GM20000 (cell line): Measurements from ENCODE around the gene PINLYP.
"Not testable (repeated sequence)": the region's sequence is repeated elsewhere in the genome, so short reads cannot be mapped to it uniquely, and the experiment has no call there.

Source experiments
- DNase-seq: peaks from one replicate; pipeline ENCODE4 v3.0.0; 2012; ENCODE audit warnings: low spot score
- TF ChIP-seq, protein P1 (sequence below): IDR thresholded peaks from 2 replicates; pipeline ENCODE4 v1.5.1; 2012; ENCODE audit warnings: mild to moderate bottlenecking, control low read depth; ENCODE audit errors: extremely low read depth, missing control alignments

Gene PINLYP

DNA sequence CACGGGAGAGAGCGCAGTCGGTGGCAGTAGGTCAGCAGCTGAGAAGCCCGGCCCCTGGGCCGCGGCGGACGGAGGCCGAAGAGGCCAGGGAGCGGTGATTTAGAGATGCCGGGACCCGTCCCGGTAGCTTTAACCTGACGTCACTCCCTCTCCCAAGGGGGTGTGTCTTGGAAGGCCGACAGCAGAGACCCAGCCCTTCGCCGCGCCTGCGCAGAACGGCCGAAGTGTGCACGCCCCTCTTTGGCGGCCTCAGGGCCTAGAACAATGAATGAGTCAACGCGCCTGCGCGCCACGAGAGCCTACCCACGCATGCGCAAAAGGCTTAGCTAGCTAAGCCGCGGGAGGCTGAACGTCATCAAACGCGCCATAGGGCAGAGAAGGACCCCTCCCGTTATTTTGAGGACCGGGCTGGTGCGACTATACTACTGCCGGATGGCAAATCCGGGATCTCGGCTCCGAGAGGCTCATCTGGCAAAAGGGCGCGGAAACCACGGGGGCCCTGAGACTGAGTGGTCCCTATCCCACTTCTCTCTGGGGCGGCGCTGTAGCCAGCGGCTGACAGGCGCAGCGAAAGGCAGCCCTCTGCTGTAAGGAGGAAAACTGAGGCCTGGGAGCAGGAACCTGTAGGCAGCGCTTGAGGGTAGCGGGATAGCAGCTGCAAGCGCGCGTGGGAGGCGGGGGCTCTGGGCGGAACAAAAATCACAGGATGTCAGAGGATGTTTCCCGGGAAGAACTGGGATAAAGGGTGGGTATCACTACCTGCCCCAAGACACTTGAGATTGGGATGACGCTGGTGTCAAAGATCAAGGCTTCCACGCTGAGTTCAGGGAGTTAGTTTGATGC, 20.6 kb downstream of the PINLYP start, which contains the start of the genes IRGQ and ZNF576:
Gene IRGQ, minus strand, starts transcription at position 136 of the 843 bp plus-strand sequence. CDS start 796 bp downstream, outside the sequence.
Gene ZNF576, plus strand, starts transcription at position 597 of the 843 bp plus-strand sequence. CDS start 514 bp downstream, outside the sequence.
- TF ChIP-seq, protein P1, sequence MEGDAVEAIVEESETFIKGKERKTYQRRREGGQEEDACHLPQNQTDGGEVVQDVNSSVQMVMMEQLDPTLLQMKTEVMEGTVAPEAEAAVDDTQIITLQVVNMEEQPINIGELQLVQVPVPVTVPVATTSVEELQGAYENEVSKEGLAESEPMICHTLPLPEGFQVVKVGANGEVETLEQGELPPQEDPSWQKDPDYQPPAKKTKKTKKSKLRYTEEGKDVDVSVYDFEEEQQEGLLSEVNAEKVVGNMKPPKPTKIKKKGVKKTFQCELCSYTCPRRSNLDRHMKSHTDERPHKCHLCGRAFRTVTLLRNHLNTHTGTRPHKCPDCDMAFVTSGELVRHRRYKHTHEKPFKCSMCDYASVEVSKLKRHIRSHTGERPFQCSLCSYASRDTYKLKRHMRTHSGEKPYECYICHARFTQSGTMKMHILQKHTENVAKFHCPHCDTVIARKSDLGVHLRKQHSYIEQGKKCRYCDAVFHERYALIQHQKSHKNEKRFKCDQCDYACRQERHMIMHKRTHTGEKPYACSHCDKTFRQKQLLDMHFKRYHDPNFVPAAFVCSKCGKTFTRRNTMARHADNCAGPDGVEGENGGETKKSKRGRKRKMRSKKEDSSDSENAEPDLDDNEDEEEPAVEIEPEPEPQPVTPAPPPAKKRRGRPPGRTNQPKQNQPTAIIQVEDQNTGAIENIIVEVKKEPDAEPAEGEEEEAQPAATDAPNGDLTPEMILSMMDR, result no peak
- DNase-seq, result peak; percentile 98

DNA sequence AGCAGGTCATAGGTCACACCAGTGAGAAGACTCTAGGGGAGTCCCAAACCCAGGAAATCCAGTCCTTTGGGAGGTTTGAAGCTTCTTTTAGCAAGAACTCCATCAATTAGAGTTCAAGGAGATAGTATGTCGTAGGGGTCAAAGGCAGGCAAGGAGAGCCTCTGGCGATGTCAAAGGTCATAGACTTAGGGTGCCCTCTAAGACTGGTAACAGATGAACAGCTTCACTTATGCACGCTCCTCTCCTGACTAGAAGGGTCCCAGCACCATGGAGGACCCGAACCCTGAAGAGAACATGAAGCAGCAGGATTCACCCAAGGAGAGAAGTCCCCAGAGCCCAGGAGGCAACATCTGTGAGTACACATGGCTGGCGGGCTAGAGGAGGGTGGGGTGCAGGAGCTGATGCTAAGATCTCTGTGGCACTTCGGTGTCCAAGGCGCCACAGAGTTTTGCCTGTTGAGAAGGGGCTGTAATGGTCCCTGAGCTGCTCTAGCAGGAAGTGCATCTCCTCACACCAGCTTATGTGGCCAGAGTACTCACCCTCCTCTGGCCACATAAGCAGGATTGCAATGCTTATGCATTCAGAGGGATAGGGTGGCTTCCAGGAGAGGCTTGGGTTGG, 21.4 kb downstream of the PINLYP start:
- no peak for DNase-seq
- TF ChIP-seq, protein P1, result no peak

DNA sequence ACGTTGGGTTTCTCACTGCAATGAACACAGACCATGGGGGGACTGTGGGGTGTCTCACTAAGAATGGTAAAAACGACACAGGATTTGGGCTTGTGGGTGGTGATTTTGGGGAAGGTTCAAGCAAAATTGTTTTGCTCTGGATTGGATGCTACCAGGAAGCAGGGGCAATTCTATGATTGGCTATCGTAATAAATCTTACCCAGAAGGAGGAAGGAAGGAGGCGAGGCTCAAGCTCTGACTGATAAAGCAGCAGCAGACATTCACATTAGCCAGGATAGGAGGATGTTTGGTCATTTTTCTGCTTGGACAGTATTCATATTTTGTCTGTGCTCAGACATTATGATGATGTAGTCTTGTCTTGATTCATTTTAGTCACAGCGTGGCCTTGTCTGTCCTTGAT, 22.3 kb downstream of the PINLYP start:
- TF ChIP-seq, protein P1, result no peak
- DNase-seq, result no peak

DNA sequence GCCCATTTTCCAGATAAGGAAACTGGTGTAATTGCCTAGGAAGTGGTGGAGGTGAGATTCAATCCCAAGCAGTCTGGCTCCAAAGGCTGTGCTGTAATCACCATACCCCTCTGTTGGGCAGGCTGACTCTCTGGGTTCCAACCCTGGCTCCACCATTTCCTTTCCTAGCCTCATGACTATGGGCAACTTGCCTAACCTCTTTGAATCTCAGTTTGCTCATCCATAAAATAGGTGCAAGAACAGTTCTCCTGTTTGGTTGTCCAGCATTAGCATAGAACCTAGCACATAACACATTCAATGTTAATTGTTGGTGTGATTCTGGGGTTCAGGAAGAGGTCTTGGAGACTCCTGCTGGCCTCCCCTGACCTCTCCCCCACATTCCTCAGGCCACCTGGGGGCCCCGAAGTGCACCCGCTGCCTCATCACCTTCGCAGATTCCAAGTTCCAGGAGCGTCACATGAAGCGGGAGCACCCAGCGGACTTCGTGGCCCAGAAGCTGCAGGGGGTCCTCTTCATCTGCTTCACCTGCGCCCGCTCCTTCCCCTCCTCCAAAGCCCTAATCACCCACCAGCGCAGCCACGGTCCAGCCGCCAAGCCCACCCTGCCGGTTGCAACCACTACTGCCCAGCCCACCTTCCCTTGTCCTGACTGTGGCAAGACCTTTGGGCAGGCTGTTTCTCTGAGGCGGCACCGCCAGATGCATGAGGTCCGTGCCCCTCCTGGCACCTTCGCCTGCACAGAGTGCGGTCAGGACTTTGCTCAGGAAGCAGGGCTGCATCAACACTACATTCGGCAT, 23.0 kb downstream of the PINLYP start:
- DNase-seq, result no peak
- TF ChIP-seq, protein P1, result no peak

DNA sequence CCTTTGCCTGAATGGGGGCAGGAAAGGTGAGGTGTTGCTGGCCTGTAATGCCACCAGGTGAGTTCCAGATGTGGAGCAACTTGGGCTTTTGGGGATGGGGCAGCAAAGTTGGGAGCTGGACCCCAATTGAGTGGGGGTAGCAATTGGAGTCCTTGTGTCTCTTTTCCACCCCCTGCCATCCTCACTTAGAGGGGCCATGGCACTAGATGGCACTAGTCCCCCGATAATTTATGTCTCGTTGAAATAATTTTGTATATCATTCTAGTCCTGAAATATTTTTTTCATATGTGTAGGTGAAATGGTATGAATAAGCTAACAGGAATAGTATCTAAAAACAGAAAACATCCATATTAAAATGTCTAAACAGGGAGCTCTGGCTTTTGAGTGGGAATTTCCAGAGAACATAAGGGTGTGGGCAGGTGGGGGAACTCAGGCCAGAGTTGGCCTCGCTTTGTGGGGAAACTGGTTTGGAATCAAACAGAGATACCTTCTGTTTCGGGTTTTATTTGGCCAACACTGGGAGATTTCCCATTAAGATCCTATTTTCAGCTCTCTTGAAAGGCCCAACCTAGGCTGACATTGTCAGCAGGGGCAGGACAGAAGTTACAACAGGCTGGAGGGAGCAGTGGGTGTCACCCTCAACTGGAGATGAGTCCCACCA, 24.2 kb downstream of the PINLYP start:
- TF ChIP-seq, protein P1, result no peak
- no peak for DNase-seq

DNA sequence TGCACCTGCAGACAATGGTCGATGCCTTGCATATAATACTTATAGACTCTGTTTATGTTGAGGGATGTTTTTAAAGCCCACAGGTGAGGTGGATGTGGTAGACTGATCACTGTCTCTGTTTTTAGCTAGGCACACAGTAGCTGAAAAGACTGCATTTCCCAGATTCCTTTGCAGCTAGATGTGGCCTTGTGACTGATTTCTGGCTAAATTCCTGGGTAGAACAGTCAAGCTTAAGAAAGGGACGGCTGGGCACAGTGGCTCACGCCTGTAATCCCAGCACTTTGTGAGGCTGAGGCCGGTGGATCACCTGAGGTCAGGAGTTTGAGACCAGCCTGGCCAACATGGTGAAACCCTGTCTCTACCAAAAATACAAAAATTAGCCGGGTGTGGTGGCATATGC, 24.7 kb downstream of the PINLYP start:
- not testable (repeated sequence) for DNase-seq

DNA sequence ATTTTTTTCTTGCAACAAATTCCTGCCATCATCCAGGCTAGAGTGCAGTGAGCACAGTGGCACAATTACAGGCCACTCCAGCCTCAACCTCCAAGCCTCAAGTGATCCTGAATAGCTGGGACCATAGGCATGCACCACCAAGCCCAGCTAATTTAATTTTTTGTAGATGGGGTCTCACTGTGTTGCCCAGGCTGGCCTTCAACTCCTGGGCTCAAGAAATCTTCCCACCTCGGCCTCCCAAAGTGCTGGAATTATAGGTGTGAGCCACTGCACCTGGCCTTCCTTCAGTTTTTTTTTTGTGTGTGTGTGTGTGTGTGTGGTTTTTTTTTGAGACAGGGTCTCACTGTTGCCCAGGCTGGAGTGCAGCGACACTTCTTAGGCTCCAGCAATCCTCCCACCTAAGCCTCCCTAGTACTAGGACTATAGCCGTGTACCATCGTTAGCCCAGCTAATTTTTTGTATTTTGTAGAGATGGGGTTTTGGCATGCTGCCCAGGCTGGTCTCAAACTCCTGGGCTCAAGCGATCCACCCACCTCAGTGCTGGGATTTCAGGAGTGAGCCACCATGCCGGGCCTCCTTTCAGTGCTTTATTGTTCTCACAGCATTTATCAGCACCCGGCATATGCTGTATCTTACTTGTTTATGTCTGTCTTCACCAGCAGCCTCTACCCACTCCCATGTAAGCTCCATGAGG, 30.4 kb downstream of the PINLYP start:
- TF ChIP-seq, protein P1, result no peak
- DNase-seq, result no peak
